Measurements from ENCODE around the gene IGSF11. TPM values are rescaled to one million over a fixed set of nuclear protein-coding genes. Genes with fewer than 3 reads are reported as not detected.
A peak's percentile ranks its signal among the peaks of the same experiment; 100 is the strongest.

Gene IGSF11
- polyA plus RNA-seq, 3 donors, result not detected

- TF ChIP-seq CTCF (IDR thresholded peaks at IDR 0.05), result no peak
- intact Hi-C loops (cut with micrococcal nuclease), result no loop called here
- no peak overlapping the region for H3K9ac ChIP-seq (ENCODE audit: insufficient read depth, low read length, poor library complexity, severe bottlenecking)
- Mint-ChIP-seq H3K4me3 (no peak overlapping the region), H3K27ac (no peak overlapping the region), H3K36me3 (no peaks in the 10 kb centered on the region), H3K9me3 (peaks cover 3 to 25% (median 8%) of the 10 kb centered on the region in 7 donors), H3K27me3 (ENCODE audit: low read depth in 3 of 3) (peaks cover 2 to 14% (median 3%) of the 10 kb centered on the region in 3 donors), H3K4me1 (no peaks in the 10 kb centered on the region)
- no peaks in the 10 kb centered on the region for H3K79me2 ChIP-seq (ENCODE audit: insufficient read depth, low read length)
- 90% methylated on average over 2 of the region's 2 CpGs for WGBS (ENCODE audit: insufficient coverage)
- no peak overlapping the region for H3K4me2 ChIP-seq (replicated peaks; ENCODE audit: extremely low read depth, low read length, poor library complexity, severe bottlenecking)
- no peak for DNase-seq
- H3K27ac ChIP-seq (ENCODE audit: low read depth in 1 of 2, low read length in 2 of 2), result no peak overlapping the region
- no peaks in the 10 kb centered on the region for H3K36me3 ChIP-seq (replicated peaks in 1 of 2; ENCODE audit: control insufficient read depth in 1 of 2, insufficient read depth in 2 of 2, low read length in 2 of 2)
- H3K27me3 ChIP-seq (ENCODE audit: control insufficient read depth in 2 of 2, insufficient read depth in 2 of 2, low read length in 2 of 2), result peaks cover 3 to 4% of the 10 kb centered on the region in 2 donors
- peaks cover 5% of the 10 kb centered on the region in 2 donors for H3K9me3 ChIP-seq (replicated peaks in 1 of 2; ENCODE audit: control insufficient read depth in 1 of 2, insufficient read depth in 1 of 2, low read length in 2 of 2)
- H3K4me3 ChIP-seq (replicated peaks in 1 of 3; ENCODE audit: low read depth in 2 of 3, low read length in 3 of 3), result no peak overlapping the region
- H3K4me1 ChIP-seq (ENCODE audit: control insufficient read depth in 1 of 2, insufficient read depth in 2 of 2, low read length in 2 of 2), result no peaks in the 10 kb centered on the region
- H2AFZ ChIP-seq (ENCODE audit: insufficient read depth, low read depth, low read length, poor library complexity, severe bottlenecking), result no peak overlapping the region
- no peaks in the 10 kb centered on the region for H4K20me1 ChIP-seq (ENCODE audit: insufficient read depth, low read length)
Observed at GRCh38 chr3:119042162-119042561, 7.5 kb upstream of the IGSF11 start.

- Histone ChIP-seq H3K4me2 (replicated peaks; ENCODE audit: extremely low read depth, low read length, poor library complexity, severe bottlenecking) (peak overlapping the region; percentile 64), H3K9me3 (replicated peaks in 1 of 2; ENCODE audit: control insufficient read depth in 1 of 2, insufficient read depth in 1 of 2, low read length in 2 of 2) (peaks cover 0 to 11% of the 10 kb centered on the region in 2 donors), H3K4me1 (ENCODE audit: control insufficient read depth in 1 of 2, insufficient read depth in 2 of 2, low read length in 2 of 2) (no peaks in the 10 kb centered on the region), H3K27me3 (ENCODE audit: control insufficient read depth in 2 of 2, insufficient read depth in 2 of 2, low read length in 2 of 2) (peaks cover 52 to 58% of the 10 kb centered on the region in 2 donors), H3K4me3 (replicated peaks in 1 of 3; ENCODE audit: low read depth in 2 of 3, low read length in 3 of 3) (peak overlapping the region in 1 of 3 experiments; percentile 40), H3K79me2 (ENCODE audit: insufficient read depth, low read length) (no peaks in the 10 kb centered on the region), H3K36me3 (replicated peaks in 1 of 2; ENCODE audit: control insufficient read depth in 1 of 2, insufficient read depth in 2 of 2, low read length in 2 of 2) (no peaks in the 10 kb centered on the region), H2AFZ (ENCODE audit: insufficient read depth, low read depth, low read length, poor library complexity, severe bottlenecking) (peak overlapping the region; percentile 27), H3K9ac (ENCODE audit: insufficient read depth, low read length, poor library complexity, severe bottlenecking) (no peak overlapping the region), H4K20me1 (ENCODE audit: insufficient read depth, low read length) (no peaks in the 10 kb centered on the region), H3K27ac (ENCODE audit: low read depth in 1 of 2, low read length in 2 of 2) (no peak overlapping the region)
- Mint-ChIP-seq H3K27ac (peak overlapping the region in 1 of 7 donors; percentile 23), H3K36me3 (no peaks in the 10 kb centered on the region), H3K9me3 (peaks cover 0 to 3% (median 0%) of the 10 kb centered on the region in 7 donors), H3K4me3 (peak overlapping the region; percentile 42 to 74), H3K27me3 (ENCODE audit: low read depth in 3 of 3) (peaks cover 46 to 62% (median 48%) of the 10 kb centered on the region in 3 donors), H3K4me1 (peaks cover 9% of the 10 kb centered on the region)
- under 1% methylated on average over 17 of the region's 18 CpGs for WGBS (ENCODE audit: insufficient coverage)
- peak; percentile 15 for TF ChIP-seq CTCF (IDR thresholded peaks at IDR 0.05)
- no peak for DNase-seq
- intact Hi-C loops (cut with micrococcal nuclease), result no loop called here
Observed at GRCh38 chr3:119035014-119035346, 334 bp upstream of the IGSF11 start.
